NCI-H774 (cell line): Measurements from ENCODE around the gene NCOR1.

Experiments
- DNase-seq: peaks from one replicate; lab custom pipeline; 2025; lab: John Stamatoyannopoulos, UW

Gene NCOR1

DNA sequence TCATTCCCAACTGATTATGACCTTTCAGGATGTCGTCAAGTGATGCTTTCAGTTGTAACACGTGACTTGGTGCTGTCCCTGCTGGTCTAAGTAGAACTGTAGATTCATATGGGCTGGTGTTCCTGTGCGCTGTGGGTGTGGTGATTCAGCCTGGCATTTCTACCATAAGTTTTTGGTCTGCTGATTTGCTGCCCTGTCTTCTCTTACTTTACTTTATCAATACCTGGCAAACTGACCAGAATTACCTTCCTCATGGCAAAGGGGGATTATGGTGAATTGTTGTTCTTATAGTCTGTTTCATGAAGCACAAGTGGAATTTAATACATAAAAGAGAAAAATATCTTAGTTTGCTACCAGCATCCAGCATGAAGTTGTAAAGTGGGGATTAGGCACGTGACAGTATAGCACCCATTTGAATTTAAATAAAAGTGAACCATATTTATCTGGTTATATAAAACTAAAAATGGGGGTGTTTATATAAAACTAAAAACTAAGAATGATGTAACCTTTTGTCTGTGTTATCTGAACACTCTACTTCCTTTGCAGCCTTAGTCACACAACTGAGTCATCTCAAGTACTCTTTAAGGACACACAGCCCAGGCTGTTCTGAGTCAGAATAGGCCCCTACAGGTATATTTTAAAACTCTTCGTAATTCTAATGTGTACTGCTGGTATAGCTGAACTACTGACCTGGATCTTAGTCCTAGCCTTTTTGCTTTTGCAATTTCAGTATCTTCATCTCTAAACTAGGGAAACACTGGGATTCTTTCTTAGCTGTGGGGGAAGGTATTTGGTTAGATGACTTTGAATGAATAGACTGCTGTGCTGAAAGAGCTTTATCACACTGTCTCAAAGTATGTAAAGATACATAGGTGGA, 187.4 kb downstream of the NCOR1 start:
- no peak for DNase-seq

DNA sequence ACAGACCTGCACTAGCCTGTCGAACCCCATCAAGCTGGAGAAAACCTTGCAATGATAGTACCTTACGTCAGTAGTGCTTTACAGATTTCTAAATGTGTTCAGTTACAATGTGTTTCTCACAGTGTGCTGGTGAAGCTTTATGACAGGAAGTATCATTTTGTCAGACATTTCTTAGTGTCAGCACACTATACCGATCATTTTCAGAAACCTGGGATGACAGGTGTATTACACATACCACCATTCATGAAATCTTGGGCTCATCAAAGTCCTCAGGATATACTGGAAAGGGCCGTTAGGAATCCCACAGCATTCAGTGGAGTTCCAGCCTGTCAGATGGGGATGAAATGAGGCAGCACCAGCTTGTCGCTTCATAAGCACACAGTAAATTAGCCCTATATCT, 188.4 kb downstream of the NCOR1 start:
- no peak for DNase-seq

DNA sequence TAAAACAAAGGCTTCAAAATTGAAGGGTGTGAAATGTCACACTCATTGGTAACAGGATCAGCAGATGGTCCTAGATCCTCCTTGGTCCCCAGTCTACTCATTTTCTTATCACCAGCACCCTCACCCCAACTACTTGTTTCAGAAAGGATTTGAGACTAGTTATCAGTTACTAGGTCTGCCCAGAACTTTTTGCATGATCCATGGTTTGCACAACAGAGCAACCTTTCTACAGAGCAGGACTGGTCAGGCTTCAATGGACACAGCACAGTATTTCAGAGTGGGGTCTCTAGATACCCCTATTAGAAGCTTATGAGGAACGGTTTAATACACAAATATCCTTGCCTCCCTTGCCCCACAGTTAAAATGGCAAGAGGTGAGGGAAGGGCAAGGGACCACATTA, 190.1 kb downstream of the NCOR1 start:
- DNase-seq = no peak

DNA sequence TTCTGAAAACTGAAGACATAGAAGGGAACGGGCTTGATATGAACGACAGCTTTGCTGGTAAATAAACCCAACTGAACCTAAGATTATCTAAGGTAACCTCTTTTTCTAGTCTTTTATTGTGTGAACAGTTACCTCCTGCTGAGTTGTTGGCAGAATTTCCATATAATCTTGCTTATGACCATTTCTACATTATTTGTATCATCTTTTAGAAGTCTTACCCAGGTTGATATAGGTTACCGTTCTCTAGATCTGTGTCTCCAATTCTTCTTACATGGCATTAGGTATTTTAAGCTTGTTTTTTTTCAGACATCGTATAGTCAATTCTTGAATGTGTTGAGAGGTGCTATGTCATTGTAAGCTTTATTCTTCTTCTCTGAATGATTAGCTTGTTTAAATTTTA, 191.5 kb downstream of the NCOR1 start:
- DNase-seq = no peak

DNA sequence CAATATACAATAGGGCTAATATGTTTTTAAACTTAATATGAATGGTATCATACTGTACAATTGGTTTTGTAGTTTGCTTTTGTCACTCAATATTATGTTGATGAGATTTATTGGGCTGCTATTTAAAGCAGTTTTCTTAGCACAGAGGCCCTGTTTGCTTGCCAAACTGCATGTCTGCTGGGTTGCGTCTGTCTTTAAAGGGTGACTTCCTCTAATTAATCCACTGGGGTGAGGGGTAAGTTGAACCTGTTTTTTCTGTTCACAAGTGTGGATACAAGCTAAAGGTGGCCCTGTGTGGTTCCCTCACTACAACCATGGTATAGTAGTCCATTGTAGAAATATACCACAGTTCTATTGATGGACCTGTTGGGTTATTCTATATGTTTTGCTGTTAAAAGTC, 196.0 kb downstream of the NCOR1 start:
- DNase-seq = no peak

DNA sequence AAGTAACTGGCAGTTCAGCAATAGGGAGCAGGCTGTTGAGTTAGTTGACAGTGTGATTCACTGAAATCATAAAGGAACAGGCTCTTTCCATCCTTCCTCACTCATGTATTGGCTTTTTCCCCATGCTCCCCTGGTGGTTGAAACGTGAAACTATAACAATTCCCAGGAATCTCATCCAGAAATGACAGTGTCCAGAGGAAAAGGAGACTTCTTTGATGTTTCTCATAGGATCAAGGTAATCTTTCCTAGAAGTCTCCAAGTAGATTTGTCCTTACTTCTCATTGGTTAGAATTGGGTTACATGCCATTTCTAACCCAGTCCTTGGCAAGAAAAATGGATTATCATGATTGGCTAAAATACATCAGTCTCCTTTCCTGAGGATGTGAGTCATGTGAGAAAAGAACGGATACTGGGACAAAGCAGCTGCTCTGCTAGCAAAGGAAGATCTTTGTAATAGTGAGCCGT, 201.4 kb downstream of the NCOR1 start:
- no peak for DNase-seq

DNA sequence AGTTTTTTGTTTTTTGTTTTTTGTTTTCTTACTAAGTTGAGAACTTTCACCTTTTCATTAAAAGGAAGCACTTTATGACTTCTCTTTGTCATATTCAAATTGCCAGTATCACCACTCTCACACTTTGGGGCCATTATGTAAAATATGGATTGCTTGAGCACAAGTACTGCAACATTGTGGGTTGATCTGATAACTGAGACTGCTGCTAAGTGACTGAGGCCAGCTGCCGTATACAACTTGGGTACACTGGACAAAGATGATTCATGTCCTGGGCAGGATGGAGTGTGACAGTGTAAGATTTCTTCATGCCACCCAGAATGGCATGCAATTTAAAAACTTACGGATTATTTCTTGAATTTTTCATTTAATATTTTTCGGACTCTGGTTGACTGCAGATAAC, 207.9 kb downstream of the NCOR1 start:
- no peak for DNase-seq

DNA sequence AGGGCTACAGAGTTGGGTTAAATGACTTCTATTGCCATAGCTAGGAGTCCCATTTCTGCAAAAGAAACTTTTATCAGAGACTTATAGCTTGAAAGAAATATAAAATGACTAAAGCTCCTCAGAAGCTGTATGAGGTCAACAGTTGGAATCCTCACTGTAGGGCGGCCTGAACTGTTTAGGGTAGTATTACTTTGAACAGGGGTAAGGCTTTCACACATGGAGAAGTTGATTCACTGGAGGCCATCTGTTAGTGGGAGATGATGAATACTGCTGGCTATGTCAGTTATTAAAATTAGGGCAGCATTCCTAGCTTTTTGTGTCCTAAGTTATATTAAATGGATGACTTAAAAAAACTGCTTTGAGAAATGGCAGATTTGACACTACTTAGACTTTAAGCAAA, 209.7 kb downstream of the NCOR1 start:
- DNase-seq = no peak

DNA sequence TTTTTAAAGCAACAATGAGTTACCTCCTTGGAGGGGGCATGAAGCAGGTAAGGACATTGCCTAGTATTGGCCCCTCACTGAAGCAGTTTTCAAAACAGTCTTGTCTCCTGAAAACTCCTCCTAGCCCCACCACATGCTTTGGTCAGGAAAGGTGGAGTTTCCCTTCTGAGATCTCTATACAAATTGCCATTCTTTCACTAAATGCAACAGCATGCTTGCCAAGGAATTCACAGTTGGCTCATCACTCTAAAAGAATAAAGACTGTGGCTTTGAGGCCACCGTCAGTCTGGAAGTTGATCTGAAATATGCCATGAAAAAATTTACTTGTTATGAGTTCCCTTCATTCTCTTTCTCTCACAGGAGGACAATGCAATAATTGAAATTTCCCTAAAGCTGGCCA, 211.5 kb downstream of the NCOR1 start:
- no peak for DNase-seq

DNA sequence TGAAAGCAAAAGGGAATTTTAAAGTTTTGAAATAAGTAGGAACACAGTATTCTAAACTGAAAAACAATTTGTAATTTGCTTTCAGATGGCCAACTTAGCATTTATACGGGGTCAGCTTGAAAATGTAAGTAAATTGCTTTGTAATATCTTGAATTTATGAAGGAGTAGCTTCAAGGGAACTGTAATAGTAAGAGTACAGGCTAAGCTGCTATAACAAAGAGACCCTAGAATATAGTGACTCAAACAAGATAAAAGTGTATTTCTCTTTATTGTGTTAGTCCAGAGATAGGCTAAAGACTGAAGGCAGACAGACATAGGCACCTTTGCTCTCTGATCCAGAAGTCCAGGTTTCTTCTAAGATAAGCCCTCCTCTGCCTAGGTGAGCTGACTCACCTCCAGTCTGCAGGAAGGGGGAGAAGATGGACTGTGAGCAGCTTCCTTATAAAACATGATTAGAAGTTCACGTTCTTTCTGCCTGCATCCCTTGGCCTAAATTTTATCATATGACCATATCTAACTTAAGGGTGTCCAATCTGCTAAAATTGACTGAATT, 212.6 kb downstream of the NCOR1 start:
- DNase-seq = no peak

DNA sequence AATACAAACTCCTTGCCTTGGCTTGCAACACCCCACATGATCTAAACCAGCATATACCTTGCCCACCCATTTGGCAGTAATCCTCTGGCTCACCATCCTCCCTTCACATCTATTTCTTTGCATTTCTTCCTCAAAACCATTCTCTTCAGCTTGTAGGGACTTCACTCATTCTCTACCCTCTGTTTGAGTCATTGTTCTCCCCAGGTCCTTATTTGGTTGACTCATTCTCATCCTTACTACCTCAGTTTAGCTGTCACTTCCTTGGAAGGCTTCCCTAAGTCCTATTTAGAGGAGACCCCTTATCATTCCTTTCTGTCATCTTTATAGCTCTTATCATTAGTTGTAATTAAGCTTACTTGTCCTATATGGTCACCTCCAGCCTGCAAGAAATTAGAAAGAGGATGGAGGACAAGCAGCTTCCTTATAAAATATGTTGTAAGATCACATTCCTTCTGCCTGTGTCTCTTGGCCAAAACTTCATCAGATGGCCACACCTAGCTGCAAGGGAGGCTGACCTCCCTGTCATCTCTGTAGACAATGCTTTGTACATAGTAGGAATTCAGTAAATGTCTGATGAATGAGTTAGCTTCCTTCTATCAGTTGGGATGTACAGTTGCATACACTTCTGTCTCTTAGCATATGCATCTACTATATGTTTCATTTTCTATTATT, 214.0 kb downstream of the NCOR1 start:
- no peak for DNase-seq

DNA sequence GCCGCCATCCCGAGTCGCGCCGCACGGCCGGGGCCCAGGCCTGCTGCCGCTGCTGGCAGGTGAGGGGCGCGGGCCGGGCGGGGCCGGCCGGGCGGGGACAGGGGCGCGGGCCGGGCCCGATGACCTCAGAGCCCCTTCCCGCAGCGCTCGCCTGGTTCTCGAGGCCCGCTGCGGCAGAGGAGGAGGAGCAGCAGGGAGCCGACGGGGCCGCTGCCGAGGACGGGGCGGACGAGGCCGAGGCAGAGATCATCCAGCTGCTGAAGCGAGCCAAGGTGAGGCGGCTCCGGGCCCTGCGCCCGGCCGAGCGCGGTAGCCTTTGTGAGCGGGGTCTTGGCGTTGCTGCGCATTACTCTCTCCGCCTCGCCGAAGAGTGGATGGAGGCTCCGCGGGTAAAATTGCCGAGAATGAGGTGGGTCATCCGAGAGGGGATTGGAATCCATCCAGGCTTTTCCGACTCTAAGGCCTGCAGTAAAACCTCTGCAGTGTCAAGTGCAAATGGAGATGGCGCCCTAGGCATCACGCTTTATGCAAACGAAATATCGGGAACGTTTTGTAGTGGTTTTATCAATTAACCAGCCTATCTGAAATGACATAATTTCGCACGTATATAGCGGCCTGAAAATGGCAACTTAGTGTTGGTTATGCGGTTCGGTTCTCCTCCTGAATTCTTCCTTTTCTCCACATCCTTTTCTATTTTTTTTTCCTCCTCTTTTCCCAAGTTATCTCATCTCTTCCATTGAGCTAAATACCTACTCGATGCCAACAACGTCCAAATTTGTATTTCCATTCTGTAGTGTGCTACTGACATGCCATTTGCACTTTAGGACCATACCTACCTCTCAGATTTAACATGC, 215.1 kb downstream of the NCOR1 start:
- DNase-seq = peak; percentile 46

DNA sequence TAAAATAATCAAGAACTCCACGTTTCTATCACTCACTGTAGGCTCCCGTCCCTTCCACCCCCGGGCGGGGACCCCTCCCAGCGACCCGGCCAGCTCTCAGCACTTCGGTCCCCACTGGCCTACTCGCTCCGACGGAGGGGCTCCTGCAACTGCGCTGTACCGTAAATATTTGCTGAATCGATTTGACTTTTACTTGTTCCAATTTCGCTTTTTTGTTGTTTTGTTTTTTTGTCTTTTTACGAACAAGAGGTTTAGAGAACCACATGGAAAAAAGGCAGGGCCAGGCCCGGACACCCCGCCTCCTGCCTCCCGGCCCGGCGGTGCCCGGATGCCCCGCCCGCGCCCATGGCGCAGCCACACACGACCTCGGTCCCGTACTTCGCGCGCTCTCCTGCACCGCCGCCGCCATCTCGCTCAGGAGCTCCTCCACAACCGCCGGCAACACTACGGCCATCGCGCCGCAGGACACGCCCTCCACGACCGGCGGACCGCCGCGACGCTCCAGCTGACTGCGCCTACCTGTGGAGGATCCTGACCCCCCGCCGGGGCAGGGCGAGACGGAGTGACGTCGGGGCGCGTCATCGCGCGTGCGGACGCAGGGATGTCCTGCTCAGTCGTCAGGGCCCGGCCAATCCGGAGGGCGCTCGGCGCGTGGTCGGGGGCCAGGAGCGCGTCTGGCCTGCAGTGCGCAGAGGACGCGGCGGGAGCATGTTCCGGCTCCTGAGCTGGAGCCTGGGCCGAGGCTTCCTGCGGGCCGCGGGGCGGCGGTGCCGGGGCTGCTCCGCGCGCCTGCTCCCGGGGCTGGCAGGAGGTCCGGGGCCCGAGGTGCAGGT, 216.0 kb downstream of the NCOR1 start, which contains the start of the genes TTC19 and ZSWIM7:
Gene TTC19 (plus strand): TSS at position 684 of the 833 bp plus-strand sequence. CDS start 25 bp downstream, at position 709.
Gene ZSWIM7 (minus strand): TSS at position 564 of the 833 bp plus-strand sequence. CDS start 110 bp downstream, at position 454.
- DNase-seq = peak; percentile 83

DNA sequence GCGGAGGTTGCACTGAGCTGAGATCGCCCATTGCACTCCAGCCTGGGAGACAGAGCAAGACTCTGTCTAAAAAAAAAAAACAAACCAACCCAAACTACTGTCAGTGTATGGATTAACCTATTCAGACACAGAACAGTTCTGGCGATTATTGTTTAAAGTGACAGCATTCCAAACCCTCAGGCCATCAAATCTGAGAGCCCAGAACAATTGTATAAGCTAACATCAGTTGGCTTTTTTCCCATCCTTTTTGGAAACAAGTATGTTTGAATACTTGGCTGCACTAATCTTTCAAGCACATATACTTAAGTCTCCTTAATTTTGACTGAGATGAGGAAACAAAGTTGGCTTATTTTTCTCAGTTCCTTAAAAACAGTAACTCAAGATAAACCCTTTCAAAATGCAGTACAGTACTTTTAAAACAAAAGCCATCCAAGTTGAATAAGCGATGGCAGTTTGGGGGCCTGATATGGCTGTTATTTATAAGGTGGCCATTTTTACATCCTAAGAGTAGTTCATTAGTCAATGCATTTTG, 217.2 kb downstream of the NCOR1 start:
- no peak for DNase-seq

DNA sequence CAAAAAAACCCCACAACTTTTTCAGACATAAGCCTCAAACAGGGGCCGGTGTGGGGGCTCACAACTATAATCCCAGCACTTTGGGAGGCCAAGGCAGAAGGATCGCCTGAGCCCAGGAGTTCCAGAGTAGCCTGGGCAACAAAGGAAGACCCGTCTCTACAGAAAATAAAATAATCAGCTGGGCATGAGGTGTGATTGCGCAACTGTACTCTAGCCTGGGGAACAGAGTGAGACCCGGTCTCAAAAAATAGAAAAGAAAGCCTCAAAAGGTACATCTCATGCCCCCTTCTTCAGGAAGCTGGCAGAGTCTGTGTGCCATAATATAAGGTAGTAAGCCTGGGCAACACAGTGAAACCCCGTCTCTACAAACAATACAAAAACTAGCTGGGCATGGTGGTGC, 219.0 kb downstream of the NCOR1 start:
- no peak for DNase-seq

DNA sequence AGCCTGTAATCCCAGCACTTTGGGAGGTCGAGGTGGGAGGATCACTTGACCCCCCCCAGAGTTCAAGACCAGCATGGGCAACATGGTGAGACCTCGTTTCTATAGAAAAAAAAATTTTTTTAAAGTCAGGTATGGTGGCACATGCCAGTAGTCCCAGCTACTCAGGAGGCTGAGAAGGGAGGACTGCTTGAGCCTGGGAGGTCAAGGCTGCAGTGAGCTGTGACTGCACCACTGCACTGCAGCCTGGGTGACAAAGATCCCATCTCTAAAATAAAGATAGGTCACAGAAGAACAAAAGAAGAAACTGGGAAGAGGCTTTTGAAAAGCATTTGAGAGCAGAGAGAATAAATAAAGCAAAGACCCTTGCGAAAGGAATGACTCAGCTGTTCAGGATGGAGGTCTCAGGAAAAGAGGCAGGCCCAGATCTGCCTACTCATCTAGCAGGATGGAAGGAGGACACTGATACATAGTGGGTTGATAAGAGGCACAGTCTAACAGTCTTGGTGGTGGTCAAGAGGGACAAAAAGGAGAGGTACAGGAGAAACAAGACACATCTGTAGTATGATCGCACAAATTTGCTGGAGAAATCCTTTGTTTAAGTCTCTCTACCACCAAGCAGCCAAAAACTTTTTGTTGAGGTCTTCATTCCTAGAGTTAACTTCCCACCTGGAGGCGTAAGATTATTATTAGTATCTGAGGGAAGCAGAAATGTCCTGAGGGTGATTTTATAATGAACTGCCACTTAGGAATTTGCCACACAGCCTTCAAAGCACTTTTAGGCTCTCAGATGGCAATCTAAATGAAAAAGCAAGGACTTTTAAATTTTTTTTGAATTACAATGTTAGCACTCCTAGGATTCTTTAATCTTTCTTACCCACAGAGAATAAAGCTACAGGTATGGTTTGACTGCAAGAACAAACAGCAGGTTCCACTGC, 233.4 kb downstream of the NCOR1 start:
- DNase-seq = no peak

DNA sequence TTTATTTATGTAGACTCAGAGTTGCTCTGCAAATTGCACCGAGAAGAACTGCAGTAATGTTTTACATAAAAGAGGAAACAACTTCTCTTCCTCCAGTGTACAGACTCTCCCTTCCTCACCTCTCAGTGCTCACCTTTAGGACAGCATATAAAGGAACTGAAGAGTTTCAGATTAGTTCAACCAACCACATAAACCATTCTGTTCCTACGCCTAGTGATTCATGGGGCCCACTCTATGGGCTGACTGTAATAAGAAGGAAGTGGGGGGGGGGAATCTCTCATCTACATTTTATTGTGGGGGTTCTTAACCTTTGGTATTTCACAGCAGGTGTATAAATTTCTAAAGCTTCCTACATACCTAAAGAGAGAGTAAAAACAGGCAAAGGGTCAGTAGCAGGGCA, 234.1 kb downstream of the NCOR1 start:
- DNase-seq = no peak
